BJ (cell line): ENCODE measurements around the gene CD82. TPM values are rescaled to one million over a fixed set of nuclear protein-coding genes. Genes with fewer than 3 reads are reported as not detected.

Source experiments
- CTCF ChIA-PET: fragments of 350-600 bp; formaldehyde crosslinking; extraction: SDS; loops from one replicate; lab custom pipeline; 2021; ENCODE audit warnings: antibody characterized with exemption, inconsistent platforms; lab: Yijun Ruan, JAX
- POLR2A ChIA-PET: fragments of 300-600 bp; sonication (Branson Sonifier 250); formaldehyde crosslinking; extraction: SDS; loops from one replicate; lab custom pipeline; 2021; ENCODE audit warnings: antibody characterized with exemption; lab: Charles Lee
- DNase-seq: peaks from one replicate; pipeline ENCODE4 v3.0.0-alpha.2; 2011; ENCODE audit warnings: low read depth
- H3K27me3 ChIP-seq: 2 replicates; pipeline ENCODE4 v1.6.0; 2011; ENCODE audit warnings: low read length; ENCODE audit not compliant: control insufficient read depth, insufficient read depth
- H3K36me3 ChIP-seq: 2 replicates; pipeline ENCODE4 v1.5.1; 2011; ENCODE audit warnings: low read length; ENCODE audit not compliant: control insufficient read depth, insufficient read depth
- H3K4me3 ChIP-seq: 2 replicates; pipeline ENCODE4 v1.5.1; 2011; ENCODE audit warnings: low read depth, mild to moderate bottlenecking, control low read depth, low read length
- polyA plus RNA-seq: library from polyadenylated mRNA; depleted of rRNA; stranded (reverse); fragments of >200 nt; gene quantifications from 2 replicates; pipeline ENCODE4 v1.2.3, GENCODE V29; 2011
- TF ChIP-seq, protein P1 (sequence below): IDR thresholded peaks from 2 replicates; pipeline ENCODE4 v1.5.1; 2011; ENCODE audit warnings: low read depth, mild to moderate bottlenecking, control low read depth, inconsistent platforms, low read length, moderate library complexity; ENCODE audit not compliant: insufficient read depth

CD82 gene
- polyA plus RNA-seq, 1 experiment = 28.1 TPM

DNA sequence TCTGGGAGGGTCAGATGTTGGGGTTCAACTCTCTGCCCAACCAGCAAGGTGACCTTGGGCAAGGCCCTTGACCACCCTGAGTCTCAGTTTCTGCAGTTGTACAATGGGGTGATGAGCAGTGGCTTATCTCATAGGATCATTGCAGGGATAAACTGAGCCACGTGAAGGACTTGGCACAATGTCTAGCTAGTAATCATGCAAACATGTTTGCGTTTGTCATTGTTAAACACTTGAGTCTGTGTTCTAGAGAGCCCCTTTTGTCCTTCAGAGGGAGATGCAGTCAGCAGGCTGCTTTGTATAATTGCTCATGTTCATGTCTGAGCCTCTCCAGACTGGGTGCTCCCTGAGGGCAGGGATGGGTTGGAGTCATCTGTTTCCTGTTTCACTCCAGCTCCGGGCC, 15.8 kb downstream of the CD82 start:
- TF ChIP-seq, protein P1, sequence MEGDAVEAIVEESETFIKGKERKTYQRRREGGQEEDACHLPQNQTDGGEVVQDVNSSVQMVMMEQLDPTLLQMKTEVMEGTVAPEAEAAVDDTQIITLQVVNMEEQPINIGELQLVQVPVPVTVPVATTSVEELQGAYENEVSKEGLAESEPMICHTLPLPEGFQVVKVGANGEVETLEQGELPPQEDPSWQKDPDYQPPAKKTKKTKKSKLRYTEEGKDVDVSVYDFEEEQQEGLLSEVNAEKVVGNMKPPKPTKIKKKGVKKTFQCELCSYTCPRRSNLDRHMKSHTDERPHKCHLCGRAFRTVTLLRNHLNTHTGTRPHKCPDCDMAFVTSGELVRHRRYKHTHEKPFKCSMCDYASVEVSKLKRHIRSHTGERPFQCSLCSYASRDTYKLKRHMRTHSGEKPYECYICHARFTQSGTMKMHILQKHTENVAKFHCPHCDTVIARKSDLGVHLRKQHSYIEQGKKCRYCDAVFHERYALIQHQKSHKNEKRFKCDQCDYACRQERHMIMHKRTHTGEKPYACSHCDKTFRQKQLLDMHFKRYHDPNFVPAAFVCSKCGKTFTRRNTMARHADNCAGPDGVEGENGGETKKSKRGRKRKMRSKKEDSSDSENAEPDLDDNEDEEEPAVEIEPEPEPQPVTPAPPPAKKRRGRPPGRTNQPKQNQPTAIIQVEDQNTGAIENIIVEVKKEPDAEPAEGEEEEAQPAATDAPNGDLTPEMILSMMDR = no peak
- Histone ChIP-seq H3K4me3 (no peak overlapping the region), H3K36me3 (no peaks in the 10 kb centered on the region), H3K27me3 (no peaks in the 10 kb centered on the region)
- ChIA-PET POLR2A (no interaction called here), CTCF (interaction anchor here (0.6 to 1.0 kb wide), 2 partner anchors 24 to 36 kb away, joined by 3 read pairs; no protein-coding TSS in a partner anchor)
- no peak for DNase-seq

DNA sequence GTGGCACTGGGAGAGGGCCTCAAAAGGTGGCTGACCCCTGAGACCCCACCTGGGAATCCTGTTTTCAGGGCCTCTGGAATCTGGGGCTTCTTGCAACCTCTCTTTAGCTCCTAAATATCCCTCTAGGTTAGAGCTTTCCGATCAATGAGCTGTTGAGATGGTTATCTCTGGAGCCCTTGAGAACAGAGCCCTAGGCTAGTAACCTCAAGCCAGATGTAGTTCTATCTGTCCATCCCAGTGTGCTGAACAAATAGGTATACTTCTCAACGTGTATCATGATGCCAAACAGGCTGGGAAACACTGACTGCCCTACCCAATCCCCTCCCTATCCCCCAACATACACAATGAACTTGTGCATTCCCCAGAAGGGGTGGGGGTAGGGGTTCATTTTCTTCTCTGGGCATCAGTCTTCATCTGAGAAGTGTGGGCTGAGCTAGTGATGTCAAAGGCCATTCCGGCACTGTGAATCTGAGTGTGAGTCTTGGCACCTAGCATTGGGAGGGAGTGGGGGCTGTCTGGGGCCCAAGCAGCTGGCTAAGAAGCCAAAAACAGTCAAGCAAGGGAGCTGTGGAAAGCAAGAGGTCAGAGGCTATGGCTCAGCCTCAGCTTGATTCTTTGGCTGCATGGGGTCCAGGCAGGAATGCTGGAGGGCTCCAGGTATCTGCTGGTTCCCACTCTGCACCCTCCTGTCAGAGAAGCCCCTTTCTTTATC, 17.3 kb downstream of the CD82 start:
- H3K27me3 ChIP-seq = no peaks in the 10 kb centered on the region
- no peaks in the 10 kb centered on the region for H3K36me3 ChIP-seq
- ChIA-PET CTCF (interaction anchor here (1.6 to 2.6 kb wide), 3 partner anchors 8 to 34 kb away, joined by 5 to 9 read pairs (median 6); partner anchors contain the start of gene CD82), POLR2A (no interaction called here)
- no peak for DNase-seq
- TF ChIP-seq, protein P1 = no peak
- no peak overlapping the region for H3K4me3 ChIP-seq

DNA sequence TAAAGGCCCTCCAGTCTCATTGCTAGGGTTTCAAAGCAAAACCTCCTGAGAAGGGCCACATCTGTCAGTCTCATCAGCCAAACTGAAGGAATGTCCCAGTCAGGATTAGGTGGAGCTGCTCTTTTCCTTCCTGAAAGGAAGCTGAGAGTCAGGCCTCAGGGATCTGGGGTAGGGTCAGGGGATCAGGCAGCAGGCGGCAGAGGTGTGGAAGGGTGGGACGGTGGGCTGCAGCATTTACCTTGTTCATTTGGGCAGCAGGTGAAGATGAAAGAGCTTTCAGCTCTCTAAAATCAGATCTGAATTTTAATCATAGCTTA, 17.8 kb downstream of the CD82 start:
- Histone ChIP-seq H3K4me3 (no peak overlapping the region), H3K27me3 (no peaks in the 10 kb centered on the region), H3K36me3 (no peaks in the 10 kb centered on the region)
- DNase-seq = no peak
- TF ChIP-seq, protein P1 = no peak
- ChIA-PET POLR2A (no interaction called here), CTCF (interaction anchor here (1.3 to 2.6 kb wide), 4 partner anchors 8 to 34 kb away, joined by 3 to 9 read pairs (median 6); partner anchors contain the start of gene CD82)

DNA sequence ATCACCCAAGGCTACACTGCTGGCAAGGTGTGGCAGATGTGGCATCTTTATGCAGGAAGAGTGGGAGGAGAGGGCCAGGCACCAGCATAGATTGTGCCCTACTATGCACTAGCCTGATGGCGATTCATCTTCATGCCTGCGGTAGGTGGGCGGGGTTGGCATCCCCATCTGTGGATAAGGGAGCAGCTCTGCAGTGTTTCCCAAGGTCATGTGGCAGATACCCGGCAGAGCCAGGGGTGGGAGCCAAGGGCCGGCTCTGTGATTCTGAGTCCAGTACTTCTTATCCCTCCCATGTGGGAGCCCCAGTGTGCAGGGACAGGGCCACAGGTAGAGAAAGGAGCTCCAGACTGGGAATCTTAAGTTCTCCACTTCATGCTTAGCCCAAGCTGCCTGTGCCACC, 20.0 kb downstream of the CD82 start:
- POLR2A ChIA-PET = no interaction called here
- CTCF ChIA-PET = no interaction called here

DNA sequence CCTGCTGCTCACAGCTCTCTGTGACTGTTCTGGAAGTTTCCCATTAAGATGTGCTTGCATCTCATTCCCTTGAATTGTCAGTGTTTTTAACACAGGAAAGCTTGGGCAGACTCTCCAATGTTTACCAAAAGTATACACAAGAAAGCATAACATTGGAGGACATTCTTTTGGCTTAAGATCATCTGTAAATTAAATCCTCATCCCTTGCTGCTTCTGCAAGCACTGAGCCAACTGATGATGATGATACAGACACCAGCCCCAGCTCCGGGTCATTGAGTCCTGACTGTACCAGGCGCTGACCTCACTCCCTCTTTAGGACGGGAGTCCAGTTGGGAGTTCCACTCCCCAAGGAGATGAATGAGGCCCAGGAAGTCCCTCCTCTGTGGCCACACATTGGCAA, 23.8 kb downstream of the CD82 start:
- POLR2A ChIA-PET = no interaction called here

More for the DNA sequence above, 20.0 kb downstream of the CD82 start:
- no peaks in the 10 kb centered on the region for H3K27me3 ChIP-seq
- no peaks in the 10 kb centered on the region for H3K36me3 ChIP-seq
- H3K4me3 ChIP-seq = no peak overlapping the region
- TF ChIP-seq, protein P1 = no peak
- DNase-seq = no peak

More for the DNA sequence above, 23.8 kb downstream of the CD82 start:
- TF ChIP-seq, protein P1 = no peak
- CTCF ChIA-PET = interaction anchor here (1.0 to 1.6 kb wide), 5 partner anchors 15 to 338 kb away, joined by 4 to 5 read pairs (median 5); no protein-coding TSS in a partner anchor
- peak; percentile 40 for DNase-seq
- H3K36me3 ChIP-seq = no peaks in the 10 kb centered on the region
- H3K27me3 ChIP-seq = no peaks in the 10 kb centered on the region
- H3K4me3 ChIP-seq = no peak overlapping the region
